Kasumi-1 (cell line): ENCODE data around the gene ANKMY1.

Experiments used
- DNase-seq, 2 experiments: peaks; one replicate each; lab custom pipeline; 2025; lab: John Stamatoyannopoulos, UW

The ANKMY1 gene

GRCh38 chr2:240473211-240473610 lies 84.6 kb downstream of the ANKMY1 start:
- no peak for DNase-seq

- DNase-seq: no peak
Measured at GRCh38 chr2:240472078-240472790, 85.6 kb downstream of the ANKMY1 start.

- DNase-seq: no peak
Measured at GRCh38 chr2:240469740-240470139, 88.0 kb downstream of the ANKMY1 start.

GRCh38 chr2:240469239-240469636 lies 88.5 kb downstream of the ANKMY1 start:
- no peak for DNase-seq

- DNase-seq: no peak
Measured at GRCh38 chr2:240468303-240469238, 89.2 kb downstream of the ANKMY1 start.

GRCh38 chr2:240467659-240468302 lies 90.0 kb downstream of the ANKMY1 start:
- DNase-seq: no peak

- no peak for DNase-seq
Measured at GRCh38 chr2:240467149-240467642, 90.6 kb downstream of the ANKMY1 start.

GRCh38 chr2:240466579-240467148 lies 91.1 kb downstream of the ANKMY1 start:
- no peak for DNase-seq

- DNase-seq: no peak
Measured at GRCh38 chr2:240465765-240466578, 91.8 kb downstream of the ANKMY1 start.

- no peak for DNase-seq
Measured at GRCh38 chr2:240465268-240465764, 92.5 kb downstream of the ANKMY1 start.

GRCh38 chr2:240464514-240465241 lies 93.1 kb downstream of the ANKMY1 start:
- no peak for DNase-seq

- DNase-seq: no peak
Measured at GRCh38 chr2:240463866-240464481, 93.8 kb downstream of the ANKMY1 start.

GRCh38 chr2:240463274-240463865 lies 94.4 kb downstream of the ANKMY1 start:
- DNase-seq: no peak

GRCh38 chr2:240462707-240463273 lies 95.0 kb downstream of the ANKMY1 start:
- DNase-seq: no peak

GRCh38 chr2:240462073-240462706 lies 95.6 kb downstream of the ANKMY1 start:
- no peak for DNase-seq

GRCh38 chr2:240461471-240462072 lies 96.2 kb downstream of the ANKMY1 start:
- no peak for DNase-seq

GRCh38 chr2:240460781-240461431 lies 96.9 kb downstream of the ANKMY1 start:
- DNase-seq: no peak

- no peak for DNase-seq
Measured at GRCh38 chr2:240460253-240460711, 97.5 kb downstream of the ANKMY1 start.
